Stromal cell of bone marrow (primary cell): Measurements from ENCODE around the gene CDK2.

ENCODE experiments used
- DNase-seq: peaks from one replicate; pipeline ENCODE4 v3.0.0-alpha.2; 2012; ENCODE audit warnings: low read depth

CDK2 gene

DNA sequence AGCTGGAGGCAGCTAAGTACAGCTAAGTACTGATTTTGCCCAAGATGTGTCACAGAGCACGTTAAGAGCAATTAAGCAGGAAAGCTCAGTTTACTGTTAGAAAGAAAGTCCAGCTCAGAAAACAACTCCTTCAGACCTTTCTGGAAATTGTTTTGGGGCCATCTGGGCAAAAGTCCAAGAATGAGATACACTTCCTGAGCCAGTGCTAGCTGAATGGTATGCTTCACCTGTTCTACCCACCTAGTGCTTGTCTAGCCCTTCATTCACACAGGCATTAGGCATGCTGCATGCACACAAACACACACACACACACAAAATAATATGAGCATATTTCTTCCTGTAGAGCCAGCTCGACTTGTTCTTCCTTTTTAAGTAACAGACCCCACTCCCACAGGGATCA is 47.6 kb downstream of the CDK2 start:
- no peak for DNase-seq

GRCh38 chr12:56017181-56017580 is 50.6 kb downstream of the CDK2 start:
- DNase-seq = no peak

GRCh38 chr12:56018356-56018755 is 51.7 kb downstream of the CDK2 start:
- no peak for DNase-seq

DNA sequence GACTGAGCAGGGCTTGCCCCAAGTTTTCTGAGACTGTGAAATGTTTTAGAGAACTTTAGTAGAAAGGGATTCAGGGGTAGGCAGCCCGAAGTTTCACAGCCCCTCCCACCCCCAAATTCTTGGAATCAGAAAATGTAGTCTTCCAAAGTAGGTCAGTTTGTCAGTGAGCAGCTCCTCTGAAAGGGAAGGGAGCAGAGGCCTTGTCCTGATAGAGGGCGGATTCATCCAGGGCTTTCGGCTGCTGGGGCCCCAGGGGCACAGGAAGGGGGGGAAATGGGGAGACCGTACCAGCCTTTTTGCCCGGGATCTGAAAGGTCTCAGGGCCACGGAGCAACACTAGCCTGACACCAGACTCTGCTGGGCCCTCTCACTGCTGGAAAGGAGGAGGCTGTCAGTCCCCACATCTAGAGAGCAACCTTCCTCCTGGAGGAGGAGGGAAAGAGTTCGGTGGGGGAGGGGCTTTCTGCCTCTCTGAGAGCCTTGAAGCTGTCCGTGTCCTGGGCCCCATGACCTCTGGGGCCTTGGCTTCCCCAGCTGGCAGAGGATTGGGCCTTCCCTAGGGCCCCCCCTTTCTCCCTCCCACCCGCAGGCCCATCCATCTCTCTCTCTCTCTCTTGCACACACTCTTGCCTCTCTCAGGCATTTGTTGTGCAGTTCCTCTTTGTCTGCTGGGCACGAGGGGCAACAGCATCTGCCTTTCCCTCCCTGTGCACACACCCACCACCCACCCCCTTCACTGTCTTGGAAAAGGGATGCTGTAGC is 54.0 kb downstream of the CDK2 start, which contains the start of gene IKZF4:
IKZF4 (plus strand) TSS at position 621 of the 762 bp plus-strand sequence. CDS start 451 bp downstream, outside the sequence.
- no peak for DNase-seq

- no peak for DNase-seq
Measured at GRCh38 chr12:56021889-56022497, 55.4 kb downstream of the CDK2 start.
